Upper lobe of left lung (tissue), 6 donors: ENCODE results near the gene GEMIN7. TPM values are rescaled to one million over a fixed set of nuclear protein-coding genes. Genes with fewer than 3 reads are reported as not detected.

ENCODE experiments used
- ATAC-seq, 2 donors: fragments of 200-7000 bp; cut with Tn5 transposase; one replicate each; pipeline ENCODE4 v1.9.1; 2022; ENCODE audit warnings: mild to moderate bottlenecking in 2 of 2, moderate library complexity in 2 of 2; ENCODE audit not compliant: low FRiP score in 2 of 2
- DNase-seq, 2 donors: peaks; one replicate each; pipeline ENCODE4 v3.0.0-alpha.2; 2019 to 2020
- H3K27ac ChIP-seq, 4 donors: fragments of 200-600 bp; sonication (generic); one replicate each; pipeline ENCODE4 v1.5.1; 2016 to 2019
- H3K27me3 ChIP-seq, 4 donors: fragments of 200-600 bp; sonication (generic); one replicate each; pipeline ENCODE4 v1.5.1; 2017 to 2019
- H3K36me3 ChIP-seq, 4 donors: fragments of 200-600 bp; sonication (generic); one replicate each; pipeline ENCODE4 v1.5.1; 2016 to 2019
- H3K4me1 ChIP-seq, 4 donors: fragments of 200-600 bp; sonication (generic); one replicate each; pipeline ENCODE4 v1.5.1; 2018 to 2019
- H3K4me3 ChIP-seq, 4 donors: fragments of 200-600 bp; sonication (generic); one replicate each; pipeline ENCODE4 v1.5.1; 2017 to 2019; ENCODE audit warnings: mild to moderate bottlenecking in 2 of 4, moderate library complexity in 1 of 4
- H3K9me3 ChIP-seq, 4 donors: fragments of 200-600 bp; sonication (generic); one replicate each; pipeline ENCODE4 v1.5.1; 2018 to 2019
- CTCF ChIP-seq, 6 experiments: fragments of 450-650 bp in 4 of 6; fragments of 200-600 bp in 2 of 6; sonication (generic) in 2 of 6; IDR thresholded peaks; one replicate each; pipeline ENCODE4 v1.5.1; 2016 to 2019; ENCODE audit warnings: antibody characterized with exemption in 6 of 6
- EP300 ChIP-seq, 4 donors: sonication (generic); formaldehyde crosslinking; IDR thresholded peaks; one replicate each; pipeline ENCODE4 v1.5.1; 2017; ENCODE audit warnings: antibody characterized with exemption in 4 of 4, control low read depth in 2 of 4
- POLR2A ChIP-seq, 4 donors: fragments of 450-650 bp; IDR thresholded peaks; one replicate each; pipeline ENCODE4 v1.5.1; 2016 to 2017; ENCODE audit warnings: antibody characterized with exemption in 4 of 4, mild to moderate bottlenecking in 2 of 4
- POLR2AphosphoS5 ChIP-seq, 2 donors: sonication (generic); formaldehyde crosslinking; IDR thresholded peaks; one replicate each; pipeline ENCODE4 v1.5.1; 2017; ENCODE audit warnings: antibody characterized with exemption in 2 of 2
- WGBS, 2 donors: methylation state at CpG; one replicate each; pipeline ENCODE4 v1.1.5; 2017 to 2018; 5-methylcytosine and 5-hydroxymethylcytosine counted together
- total RNA-seq, 6 donors: library from RNA; depleted of rRNA in 4 of 6; stranded (reverse); fragments of >200 nt in 4 of 6; gene quantifications; one replicate each; pipeline versions ENCODE4 v1.1.0 to v1.2.1, GENCODE V29; 2016 to 2021
- donor health status: DM: no; HTN: no; CAD: no; lungs with moderate emphysema.
- donor health status: DM: no; HTN: yes; CAD: no; lungs with severe emphysema.

Gene GEMIN7
- total RNA-seq, 6 donors from 2014 or later, result 8.1 to 24.2 (median 13.5) TPM

- Histone ChIP-seq H3K4me3 (no peak overlapping the region), H3K27ac (peak overlapping the region in 1 of 4 donors; percentile 96), H3K9me3 (no peaks in the 10 kb centered on the region), H3K4me1 (peaks cover 18 to 35% (median 28%) of the 10 kb centered on the region in 4 donors), H3K27me3 (no peaks in the 10 kb centered on the region), H3K36me3 (peaks cover 2 to 64% (median 46%) of the 10 kb centered on the region in 4 donors)
- ATAC-seq, result no peak
- TF ChIP-seq POLR2A (IDR thresholded peaks at IDR 0.05) (no peak), EP300 (IDR thresholded peaks at IDR 0.05) (no peak), POLR2AphosphoS5 (IDR thresholded peaks at IDR 0.05) (no peak), CTCF (IDR thresholded peaks at IDR 0.05) (no peak)
- DNase-seq, result peak in 1 of 2 donors; percentile 80
- WGBS, 2 donors, result 93 to 96% methylated on average over 22 to 37 of the region's 37 CpGs
Measured at GRCh38 chr19:45037393-45038169, 41.5 kb upstream of the GEMIN7 start.

- peak; percentile 96 to 99 for ATAC-seq
- WGBS, 2 donors, result 3 to 4% methylated on average over 36 to 62 of the region's 62 CpGs
- Histone ChIP-seq H3K27ac (peak within 1 kb of the TSS; percentile 93 to 96 (median 95)), H3K4me3 (peak within 1 kb of the TSS; percentile 68 to 100 (median 84)), H3K27me3 (no peaks in the 10 kb centered on the region), H3K9me3 (no peaks in the 10 kb centered on the region), H3K4me1 (peaks cover 18 to 35% (median 28%) of the 10 kb centered on the region in 4 donors), H3K36me3 (peaks cover 0 to 68% (median 49%) of the 10 kb centered on the region in 4 donors)
- DNase-seq, result peak; percentile 90 to 97
- TF ChIP-seq EP300 (IDR thresholded peaks at IDR 0.05), result no peak
- TF ChIP-seq POLR2AphosphoS5 (IDR thresholded peaks at IDR 0.05), result peak; percentile 96 to 97
- peak; percentile 78 to 96 (median 92) for TF ChIP-seq POLR2A (IDR thresholded peaks at IDR 0.05)
- peak in 1 of 6 experiments; percentile 9 for TF ChIP-seq CTCF (IDR thresholded peaks at IDR 0.05)
Measured at GRCh38 chr19:45038931-45039893, 39.8 kb upstream of the GEMIN7 start, which contains the start of gene CLASRP. Gene CLASRP, plus strand, starts transcription at chr19:45039045. Its CDS starts 1,168 bp downstream, at chr19:45040213.

- TF ChIP-seq CTCF (IDR thresholded peaks at IDR 0.05) (no peak), POLR2A (IDR thresholded peaks at IDR 0.05) (peak in 1 of 4 donors; percentile 24)
- ATAC-seq (peak; percentile 6 to 27), DNase-seq (peak in 1 of 2 donors; percentile 28)
- peaks cover 18 to 41% (median 28%) of the 10 kb centered on the region in 4 donors for H3K4me1 ChIP-seq
- peaks cover 4 to 68% (median 50%) of the 10 kb centered on the region in 4 donors for H3K36me3 ChIP-seq
- 70 to 77% methylated on average over 14 to 19 of the region's 19 CpGs for WGBS, 2 donors
- H3K9me3 ChIP-seq, result no peaks in the 10 kb centered on the region
- no peaks in the 10 kb centered on the region for H3K27me3 ChIP-seq
- peak overlapping the region in 3 of 4 donors; percentile 68 to 100 (median 93) for H3K4me3 ChIP-seq
- peak overlapping the region; percentile 93 to 96 (median 95) for H3K27ac ChIP-seq
Measured at GRCh38 chr19:45040059-45040771, 38.8 kb upstream of the GEMIN7 start.

DNA sequence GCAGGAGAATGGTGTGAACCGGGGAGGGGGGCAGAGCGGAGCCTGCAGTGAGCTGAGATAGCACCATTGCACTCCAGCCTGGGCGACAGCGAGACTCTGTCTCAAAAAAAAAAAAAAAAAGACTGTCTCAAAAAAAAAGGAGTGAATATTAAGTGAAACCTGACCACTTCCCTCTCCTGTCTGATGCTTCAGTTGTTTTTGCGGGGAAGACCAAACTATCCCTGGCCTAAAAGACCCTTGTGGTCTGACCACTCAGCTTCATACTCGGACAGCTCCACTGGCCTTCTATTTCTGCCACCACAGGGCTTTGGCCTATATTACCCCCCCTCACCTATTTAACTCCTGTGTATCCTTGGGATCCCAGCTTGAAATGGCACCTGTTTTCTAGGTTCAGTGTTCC is 37.9 kb upstream of the GEMIN7 start:
- 75 to 90% methylated on average over 6 of the region's 6 CpGs for WGBS, 2 donors

More for the DNA sequence above, 37.9 kb upstream of the GEMIN7 start:
- Histone ChIP-seq H3K27me3 (no peaks in the 10 kb centered on the region), H3K36me3 (peaks cover 4 to 68% (median 47%) of the 10 kb centered on the region in 4 donors), H3K27ac (peak overlapping the region in 1 of 4 donors; percentile 96), H3K4me1 (peaks cover 27 to 50% (median 37%) of the 10 kb centered on the region in 4 donors), H3K9me3 (no peaks in the 10 kb centered on the region), H3K4me3 (no peak overlapping the region)
- no peak for ATAC-seq
- DNase-seq, result no peak
- TF ChIP-seq EP300 (IDR thresholded peaks at IDR 0.05) (no peak), POLR2A (IDR thresholded peaks at IDR 0.05) (no peak), POLR2AphosphoS5 (IDR thresholded peaks at IDR 0.05) (no peak), CTCF (IDR thresholded peaks at IDR 0.05) (no peak)
